Neuron (in vitro differentiated cells): Measurements from ENCODE around the gene FOXD1.

Experiments
- H2AFZ ChIP-seq: one replicate; pipeline ENCODE4 v1.6.1; 2013; ENCODE audit warnings: low read depth, mild to moderate bottlenecking, inconsistent platforms, low read length, moderate library complexity
- H3K27me3 ChIP-seq: one replicate; pipeline ENCODE4 v1.6.1; 2013; ENCODE audit warnings: low read length; ENCODE audit not compliant: insufficient read depth
- H3K36me3 ChIP-seq: one replicate; pipeline ENCODE4 v1.6.1; 2013; ENCODE audit warnings: low read length; ENCODE audit not compliant: insufficient read depth
- H3K4me1 ChIP-seq: one replicate; pipeline ENCODE4 v1.6.1; 2013; ENCODE audit warnings: low read length; ENCODE audit not compliant: insufficient read depth
- H3K4me3 ChIP-seq: 2 replicates; pipeline ENCODE4 v1.5.1; 2013; ENCODE audit warnings: mild to moderate bottlenecking, low read length, moderate library complexity
- H3K9me3 ChIP-seq: one replicate; pipeline ENCODE4 v1.6.1; 2013; ENCODE audit warnings: low read length

Gene FOXD1

GRCh38 chr5:73433272-73433981 lies 15.2 kb downstream of the FOXD1 start:
- no peaks in the 10 kb centered on the region for H3K36me3 ChIP-seq
- no peaks in the 10 kb centered on the region for H3K9me3 ChIP-seq
- H3K4me3 ChIP-seq = no peak overlapping the region
- H3K27me3 ChIP-seq = peaks cover 59% of the 10 kb centered on the region
- no peak overlapping the region for H2AFZ ChIP-seq
- H3K4me1 ChIP-seq = no peaks in the 10 kb centered on the region

- peaks cover 53% of the 10 kb centered on the region for H3K27me3 ChIP-seq
- no peaks in the 10 kb centered on the region for H3K4me1 ChIP-seq
- H3K36me3 ChIP-seq = no peaks in the 10 kb centered on the region
- no peak overlapping the region for H3K4me3 ChIP-seq
- H3K9me3 ChIP-seq = no peaks in the 10 kb centered on the region
- no peak overlapping the region for H2AFZ ChIP-seq
Measured at GRCh38 chr5:73431204-73431851, 17.2 kb downstream of the FOXD1 start.

GRCh38 chr5:73426034-73426433 lies 22.5 kb downstream of the FOXD1 start:
- Histone ChIP-seq H3K36me3 (no peaks in the 10 kb centered on the region), H3K4me3 (no peak overlapping the region), H3K4me1 (no peaks in the 10 kb centered on the region), H3K27me3 (peaks cover 53% of the 10 kb centered on the region), H2AFZ (no peak overlapping the region), H3K9me3 (no peaks in the 10 kb centered on the region)

DNA sequence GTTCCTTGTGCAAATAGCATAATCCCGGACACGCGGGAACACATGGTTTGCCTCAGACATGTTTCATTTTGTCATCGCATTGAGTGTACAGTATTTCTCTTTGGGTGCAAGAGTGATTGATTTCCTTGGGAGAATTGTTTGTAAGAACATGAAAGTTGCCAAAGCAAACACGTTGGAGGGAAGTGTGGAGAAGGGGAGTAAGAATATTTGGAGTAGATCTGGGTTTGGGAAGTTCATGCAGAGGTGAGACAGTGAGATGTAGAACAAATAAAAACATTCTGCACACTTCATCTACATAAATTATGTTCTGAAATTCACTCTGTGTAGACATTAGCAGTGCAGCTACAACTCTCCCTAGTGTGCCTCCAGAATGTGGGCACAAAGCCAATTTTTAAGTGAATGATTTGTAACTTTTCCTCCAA lies 24.0 kb downstream of the FOXD1 start:
- Histone ChIP-seq H3K4me3 (no peak overlapping the region), H2AFZ (no peak overlapping the region), H3K4me1 (peaks cover 2% of the 10 kb centered on the region), H3K27me3 (peaks cover 64% of the 10 kb centered on the region), H3K36me3 (no peaks in the 10 kb centered on the region), H3K9me3 (no peaks in the 10 kb centered on the region)

- peaks cover 79% of the 10 kb centered on the region for H3K27me3 ChIP-seq
- no peak overlapping the region for H2AFZ ChIP-seq
- H3K4me1 ChIP-seq = peaks cover 4% of the 10 kb centered on the region
- H3K4me3 ChIP-seq = no peak overlapping the region
- no peaks in the 10 kb centered on the region for H3K9me3 ChIP-seq
- H3K36me3 ChIP-seq = no peaks in the 10 kb centered on the region
Measured at GRCh38 chr5:73422164-73422563, 26.4 kb downstream of the FOXD1 start.

GRCh38 chr5:73420666-73421065 lies 27.9 kb downstream of the FOXD1 start:
- H3K9me3 ChIP-seq = no peaks in the 10 kb centered on the region
- H2AFZ ChIP-seq = no peak overlapping the region
- no peak overlapping the region for H3K4me3 ChIP-seq
- H3K36me3 ChIP-seq = no peaks in the 10 kb centered on the region
- H3K4me1 ChIP-seq = peaks cover 4% of the 10 kb centered on the region
- H3K27me3 ChIP-seq = peaks cover 74% of the 10 kb centered on the region

DNA sequence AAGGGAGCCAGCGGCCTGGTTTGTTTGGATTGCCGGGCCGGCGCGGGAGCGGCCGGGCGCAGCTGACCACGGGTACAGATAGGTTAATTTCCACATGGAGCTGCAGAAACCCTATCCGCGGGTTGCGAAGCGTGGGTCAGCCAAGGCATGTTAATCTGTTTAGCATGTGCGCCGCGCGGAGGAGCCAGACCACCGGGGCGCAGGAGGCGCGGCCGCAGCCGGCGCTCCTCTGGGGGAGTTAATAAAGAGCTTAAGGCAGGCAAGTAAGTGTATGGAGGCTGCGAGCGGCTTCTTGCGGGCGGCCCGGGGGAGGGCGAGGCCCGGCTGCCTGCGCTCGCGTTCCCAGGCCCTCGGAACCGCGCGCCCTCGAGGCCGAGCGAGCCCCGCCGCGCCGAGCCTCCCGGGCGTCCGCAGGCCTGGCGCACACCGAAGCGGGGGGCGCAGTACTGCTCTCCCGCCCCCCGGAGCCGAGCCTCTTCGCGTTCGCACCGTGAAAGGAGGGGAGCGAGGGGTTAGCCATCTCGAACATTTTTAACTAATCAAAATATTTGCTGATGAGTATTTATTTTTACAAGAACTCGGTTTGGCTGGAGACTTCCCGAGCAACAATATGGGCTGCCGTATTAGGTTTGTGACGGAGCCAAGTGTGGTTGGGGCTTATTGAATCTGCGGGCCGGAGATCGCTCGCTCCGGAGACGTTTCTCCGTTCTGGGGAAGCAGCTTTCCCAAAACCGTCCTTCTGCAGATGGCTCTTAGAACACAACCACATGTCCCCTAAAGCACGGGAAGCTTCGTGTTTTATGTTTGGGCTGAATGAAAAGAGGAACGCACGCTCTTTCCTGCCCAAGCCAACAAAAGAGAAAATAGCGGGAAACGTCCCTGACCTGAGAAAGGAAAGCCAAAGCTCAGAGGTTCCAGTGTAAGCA lies 28.8 kb downstream of the FOXD1 start:
- Histone ChIP-seq H3K9me3 (no peaks in the 10 kb centered on the region), H2AFZ (peak overlapping the region; percentile 62), H3K4me3 (peak overlapping the region; percentile 21), H3K4me1 (peaks cover 4% of the 10 kb centered on the region), H3K27me3 (peaks cover 73% of the 10 kb centered on the region), H3K36me3 (no peaks in the 10 kb centered on the region)

DNA sequence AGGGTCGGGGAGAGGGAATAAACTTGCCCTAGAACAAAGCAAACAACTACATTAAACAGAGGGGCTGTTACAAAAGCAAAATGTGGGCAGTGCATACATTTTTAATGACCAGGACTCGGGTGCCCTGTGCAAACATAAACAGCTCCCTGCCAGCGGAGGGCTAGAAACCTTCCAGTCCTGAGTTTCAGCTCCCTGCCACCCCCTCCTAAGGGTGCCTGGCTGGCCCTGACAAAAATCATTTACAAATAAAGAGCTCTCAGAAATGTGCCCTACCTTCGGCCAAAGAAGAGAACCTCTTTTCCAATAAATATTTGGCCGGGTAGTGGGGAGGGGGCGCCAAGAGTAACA lies 29.5 kb downstream of the FOXD1 start:
- H3K4me1 ChIP-seq = peaks cover 4% of the 10 kb centered on the region

GRCh38 chr5:73418244-73418691 lies 30.3 kb downstream of the FOXD1 start:
- no peaks in the 10 kb centered on the region for H3K9me3 ChIP-seq
- no peaks in the 10 kb centered on the region for H3K36me3 ChIP-seq
- H2AFZ ChIP-seq = no peak overlapping the region
- no peak overlapping the region for H3K4me3 ChIP-seq
- peaks cover 4% of the 10 kb centered on the region for H3K4me1 ChIP-seq
- H3K27me3 ChIP-seq = peaks cover 69% of the 10 kb centered on the region

More for the DNA sequence above, 29.5 kb downstream of the FOXD1 start:
- Histone ChIP-seq H3K27me3 (peaks cover 69% of the 10 kb centered on the region), H3K36me3 (no peaks in the 10 kb centered on the region), H3K9me3 (no peaks in the 10 kb centered on the region), H3K4me3 (peak overlapping the region; percentile 21), H2AFZ (peak overlapping the region; percentile 62)

DNA sequence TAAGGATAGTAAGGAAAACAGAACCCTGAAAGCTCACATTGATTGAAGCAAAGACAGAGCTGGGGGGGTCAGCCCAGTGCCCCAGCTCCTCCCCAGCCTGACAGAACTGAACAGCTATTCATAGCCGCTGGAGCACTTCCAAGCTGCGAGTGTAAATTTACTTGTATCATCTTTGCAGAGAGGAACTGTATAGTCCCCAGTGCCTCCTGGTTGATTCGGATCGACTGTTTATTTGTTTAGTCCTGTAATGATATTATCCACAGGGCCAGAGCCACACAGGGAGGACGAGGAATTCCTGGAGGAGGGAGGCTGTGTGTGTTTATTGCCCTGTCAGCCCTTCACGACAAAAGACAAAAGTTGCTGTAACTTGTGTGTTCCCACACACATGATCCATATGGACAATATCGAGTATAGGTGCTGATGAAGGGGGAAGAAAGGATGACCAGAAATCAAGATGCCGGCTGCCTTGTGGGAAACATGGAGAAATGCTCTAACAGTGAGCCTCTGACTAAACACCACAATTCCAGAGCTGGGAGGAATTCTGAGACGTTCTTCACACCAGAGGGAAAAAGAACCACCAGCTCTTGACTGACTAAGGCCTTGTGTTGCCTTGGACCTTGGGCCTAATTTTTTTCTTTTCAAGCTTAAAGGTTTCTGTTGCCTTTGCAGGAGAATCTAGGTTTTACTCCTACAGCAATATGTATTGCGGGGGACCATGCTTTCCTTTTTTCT lies 31.1 kb downstream of the FOXD1 start:
- H3K4me3 ChIP-seq = no peak overlapping the region
- H2AFZ ChIP-seq = no peak overlapping the region
- peaks cover 4% of the 10 kb centered on the region for H3K4me1 ChIP-seq
- H3K27me3 ChIP-seq = peaks cover 66% of the 10 kb centered on the region
- H3K9me3 ChIP-seq = no peaks in the 10 kb centered on the region
- H3K36me3 ChIP-seq = no peaks in the 10 kb centered on the region

DNA sequence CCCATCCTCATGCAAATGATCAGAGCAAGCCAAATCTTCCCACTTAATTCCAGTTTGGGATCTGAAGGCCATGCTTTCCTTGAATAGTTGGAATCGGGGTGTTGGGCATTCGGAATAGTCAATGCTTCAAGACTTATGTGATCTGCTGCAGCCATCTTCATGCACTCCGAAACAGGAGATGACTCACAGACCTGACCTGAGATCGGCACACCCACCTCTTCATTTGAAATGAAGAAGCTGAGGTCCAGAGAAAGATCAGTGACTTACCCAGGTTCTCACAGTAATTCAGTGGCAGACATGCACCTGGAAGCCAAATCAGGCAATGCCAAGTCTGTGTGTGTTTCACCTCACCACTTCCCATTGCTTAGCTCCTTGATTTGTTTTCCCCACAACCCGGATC lies 33.0 kb downstream of the FOXD1 start:
- H3K4me3 ChIP-seq = no peak overlapping the region
- no peaks in the 10 kb centered on the region for H3K9me3 ChIP-seq
- H3K4me1 ChIP-seq = peaks cover 4% of the 10 kb centered on the region
- peaks cover 50% of the 10 kb centered on the region for H3K27me3 ChIP-seq
- no peak overlapping the region for H2AFZ ChIP-seq
- no peaks in the 10 kb centered on the region for H3K36me3 ChIP-seq

GRCh38 chr5:73415171-73415570 lies 33.4 kb downstream of the FOXD1 start:
- Histone ChIP-seq H2AFZ (no peak overlapping the region), H3K36me3 (no peaks in the 10 kb centered on the region), H3K9me3 (no peaks in the 10 kb centered on the region), H3K27me3 (peaks cover 46% of the 10 kb centered on the region), H3K4me3 (no peak overlapping the region), H3K4me1 (peaks cover 4% of the 10 kb centered on the region)
